ENCODE data around the gene DMXL1. TPM values are rescaled to one million over a fixed set of nuclear protein-coding genes. Genes with fewer than 3 reads are reported as not detected.

Gene DMXL1
- total RNA-seq, 1 experiment from 2014 or later = 29.2 TPM

DNA sequence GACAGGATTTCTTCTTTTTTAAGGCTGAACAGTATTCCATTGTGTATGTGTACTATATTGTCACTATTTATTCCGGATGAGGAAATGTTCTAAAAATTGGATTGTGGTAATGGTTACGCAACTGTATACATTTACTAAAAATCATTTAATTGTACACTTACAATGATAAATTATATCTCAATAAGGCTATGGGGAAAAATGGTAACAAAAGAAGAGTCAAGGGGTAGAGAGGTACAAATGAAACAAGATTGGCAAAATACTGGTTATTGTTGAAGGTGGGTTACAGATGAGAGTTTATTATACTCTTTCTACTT, 222.6 kb downstream of the DMXL1 start:
- TF ChIP-seq TCF7L2 (IDR thresholded peaks at IDR 0.05; ENCODE audit: low read depth, low read length) (no peak), SIN3A (IDR thresholded peaks at IDR 0.05; ENCODE audit: borderline replicate concordance, insufficient read depth, low read depth, low read length) (no peak), CTCF (IDR thresholded peaks at IDR 0.05) (no peak), POLR2AphosphoS5 (IDR thresholded peaks at IDR 0.05; ENCODE audit: low read depth, low read length) (no peak)
- TF ChIP-seq, protein P1, sequence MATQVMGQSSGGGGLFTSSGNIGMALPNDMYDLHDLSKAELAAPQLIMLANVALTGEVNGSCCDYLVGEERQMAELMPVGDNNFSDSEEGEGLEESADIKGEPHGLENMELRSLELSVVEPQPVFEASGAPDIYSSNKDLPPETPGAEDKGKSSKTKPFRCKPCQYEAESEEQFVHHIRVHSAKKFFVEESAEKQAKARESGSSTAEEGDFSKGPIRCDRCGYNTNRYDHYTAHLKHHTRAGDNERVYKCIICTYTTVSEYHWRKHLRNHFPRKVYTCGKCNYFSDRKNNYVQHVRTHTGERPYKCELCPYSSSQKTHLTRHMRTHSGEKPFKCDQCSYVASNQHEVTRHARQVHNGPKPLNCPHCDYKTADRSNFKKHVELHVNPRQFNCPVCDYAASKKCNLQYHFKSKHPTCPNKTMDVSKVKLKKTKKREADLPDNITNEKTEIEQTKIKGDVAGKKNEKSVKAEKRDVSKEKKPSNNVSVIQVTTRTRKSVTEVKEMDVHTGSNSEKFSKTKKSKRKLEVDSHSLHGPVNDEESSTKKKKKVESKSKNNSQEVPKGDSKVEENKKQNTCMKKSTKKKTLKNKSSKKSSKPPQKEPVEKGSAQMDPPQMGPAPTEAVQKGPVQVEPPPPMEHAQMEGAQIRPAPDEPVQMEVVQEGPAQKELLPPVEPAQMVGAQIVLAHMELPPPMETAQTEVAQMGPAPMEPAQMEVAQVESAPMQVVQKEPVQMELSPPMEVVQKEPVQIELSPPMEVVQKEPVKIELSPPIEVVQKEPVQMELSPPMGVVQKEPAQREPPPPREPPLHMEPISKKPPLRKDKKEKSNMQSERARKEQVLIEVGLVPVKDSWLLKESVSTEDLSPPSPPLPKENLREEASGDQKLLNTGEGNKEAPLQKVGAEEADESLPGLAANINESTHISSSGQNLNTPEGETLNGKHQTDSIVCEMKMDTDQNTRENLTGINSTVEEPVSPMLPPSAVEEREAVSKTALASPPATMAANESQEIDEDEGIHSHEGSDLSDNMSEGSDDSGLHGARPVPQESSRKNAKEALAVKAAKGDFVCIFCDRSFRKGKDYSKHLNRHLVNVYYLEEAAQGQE (IDR thresholded peaks at IDR 0.05; ENCODE audit: insufficient read depth in 1 of 2, low read depth in 2 of 2, low read length in 1 of 2) = no peak
- ChIA-PET CTCF (no interaction called here), POLR2A (no interaction called here)
- Histone ChIP-seq H3K4me3 (ENCODE audit: low read depth in 2 of 2, low read length in 2 of 2) (no peak overlapping the region), H3K27ac (ENCODE audit: low read length) (no peak overlapping the region), H3K4me1 (ENCODE audit: control insufficient read depth, insufficient read depth, low read length) (no peaks in the 10 kb centered on the region), H3K9me3 (ENCODE audit: control insufficient read depth, insufficient read depth, low read depth, low read length) (no peaks in the 10 kb centered on the region), H3K27me3 (ENCODE audit: control insufficient read depth, insufficient read depth, low read length) (no peaks in the 10 kb centered on the region), H3K36me3 (ENCODE audit: control insufficient read depth, insufficient read depth, low read length) (no peaks in the 10 kb centered on the region)
- BruUV-seq (replicated peaks) = no TSS peak
- DNase-seq (ENCODE audit: low read depth, low spot score) (no peak), ATAC-seq (no peak)
- in situ Hi-C loops (cut with HindIII; ENCODE audit: low pct_unique_long_range_greater_than_20kb, low sequenced_read_pairs) = no loop called here
- intact Hi-C loops (cut with micrococcal nuclease; ENCODE audit: unreplicated experiment) = no loop called here

Small RNAs within 50 kb of the gene (microRNA-seq; reads per million reads assigned to microRNA genes)
- not detected for gene MIR5706 (ENCODE audit: unreplicated experiment)

Other genes starting within 250 kb of the DMXL1 start
- gene DTWD2, start 82.5 kb upstream of the DMXL1 start, total RNA-seq (2021; ENCODE audit: unreplicated experiment) = 10.0 TPM

All from Panc1 (cell line).